Keratinocyte (primary cell): Measurements from ENCODE around the gene TWSG1. TPM values are rescaled to one million over a fixed set of nuclear protein-coding genes. Genes with fewer than 3 reads are reported as not detected.
A peak's percentile ranks its signal among the peaks of the same experiment; 100 is the strongest.

Experiments
- DNase-seq: peaks from one replicate; pipeline ENCODE4 v3.0.0-alpha.2; 2011; ENCODE audit warnings: low read depth, missing footprints, low spot score
- FAIRE-seq: peaks from 2 replicates; lab custom pipeline; 2011; peaks lifted over from hg19 to GRCh38; lab: Jason Lieb, UNC
- H2AFZ ChIP-seq: 2 replicates; pipeline ENCODE4 v1.6.0; 2012; ENCODE audit warnings: low read length, control low read depth, inconsistent platforms; ENCODE audit not compliant: control insufficient read depth
- H3K27ac ChIP-seq: 2 replicates; pipeline ENCODE4 v1.5.1; 2011; ENCODE audit warnings: low read length; ENCODE audit not compliant: control insufficient read depth, insufficient read depth
- H3K27me3 ChIP-seq: 3 replicates; pipeline ENCODE4 v1.6.0; 2011; ENCODE audit warnings: low read length; ENCODE audit not compliant: control insufficient read depth, insufficient read depth; ENCODE audit errors: extremely low read depth
- H3K36me3 ChIP-seq, 2 experiments: 2 replicates in 1 of 2; 3 replicates in 1 of 2; pipeline ENCODE4 v1.5.1; 2011; ENCODE audit warnings: low read length in 2 of 2, mild to moderate bottlenecking in 1 of 2; ENCODE audit not compliant: control insufficient read depth in 2 of 2, insufficient read depth in 2 of 2; ENCODE audit errors: extremely low read depth in 1 of 2
- H3K4me1 ChIP-seq: 3 replicates; pipeline ENCODE4 v1.5.1; 2011; ENCODE audit warnings: low read length; ENCODE audit not compliant: control insufficient read depth, insufficient read depth; ENCODE audit errors: extremely low read depth
- H3K4me2 ChIP-seq: 3 replicates; pipeline ENCODE4 v1.6.0; 2011; ENCODE audit warnings: low read depth, low read length; ENCODE audit not compliant: control insufficient read depth, insufficient read depth; ENCODE audit errors: extremely low read depth
- H3K4me3 ChIP-seq, 3 experiments: fragments of 200-600 bp in 1 of 3; sonication (generic) in 1 of 3; 2 replicates in 2 of 3; 3 replicates in 1 of 3; pipeline ENCODE4 v1.5.1; 2011 to 2016; ENCODE audit warnings: low read length in 3 of 3, mild to moderate bottlenecking in 3 of 3, control low read depth in 2 of 3, inconsistent platforms in 1 of 3, low read depth in 1 of 3, mixed read lengths in 1 of 3, mixed run types in 1 of 3, moderate library complexity in 1 of 3; ENCODE audit not compliant: control insufficient read depth in 2 of 3, insufficient read depth in 2 of 3; ENCODE audit errors: extremely low read depth in 1 of 3
- H3K79me2 ChIP-seq: 2 replicates; pipeline ENCODE4 v1.6.0; 2012; ENCODE audit warnings: low read length; ENCODE audit not compliant: control insufficient read depth, insufficient read depth
- H3K9ac ChIP-seq: 3 replicates; pipeline ENCODE4 v1.6.0; 2011; ENCODE audit warnings: low read length; ENCODE audit not compliant: control insufficient read depth, insufficient read depth; ENCODE audit errors: extremely low read depth
- H3K9me1 ChIP-seq: 3 replicates; pipeline ENCODE4 v1.6.0; 2011; ENCODE audit warnings: low read length; ENCODE audit not compliant: control insufficient read depth, insufficient read depth; ENCODE audit errors: extremely low read depth
- H3K9me3 ChIP-seq: 2 replicates; pipeline ENCODE4 v1.5.1; 2012; ENCODE audit warnings: low read depth, low read length; ENCODE audit not compliant: control insufficient read depth
- H4K20me1 ChIP-seq: 3 replicates; pipeline ENCODE4 v1.6.0; 2011; ENCODE audit warnings: low read length; ENCODE audit not compliant: control insufficient read depth, insufficient read depth; ENCODE audit errors: extremely low read depth
- CTCF ChIP-seq, 3 experiments: IDR thresholded peaks in 1 of 3; conservative IDR thresholded peaks in 1 of 3; optimal IDR thresholded peaks in 1 of 3; 2 replicates in 2 of 3; 3 replicates in 1 of 3; pipeline versions ENCODE3 to v1.5.1; 2011; ENCODE audit warnings: low read length in 3 of 3, mild to moderate bottlenecking in 3 of 3, moderate library complexity in 2 of 3, control low read depth in 1 of 3, inconsistent platforms in 1 of 3; ENCODE audit not compliant: insufficient read depth in 2 of 3; ENCODE audit errors: extremely low read depth in 1 of 3
- EZH2 ChIP-seq: IDR thresholded peaks from one replicate; pipeline ENCODE4 v1.6.1; 2012; ENCODE audit warnings: inconsistent platforms, mild to moderate bottlenecking, low read length, moderate library complexity
- dilution Hi-C: fragments of 300-500 bp; cut with MboI; formaldehyde crosslinking; loops from one replicate; pipeline ENCODE4 v1.7.0; 2020; ENCODE audit warnings: low sequenced_read_pairs; ENCODE audit not compliant: extremely low pct_ligation_motif_present
- polyA plus RNA-seq, 5 experiments: library from polyadenylated mRNA; depleted of rRNA in 3 of 5; stranded (reverse) in 3 of 5; stranded (forward) in 1 of 5; unstranded in 1 of 5; fragments of >200 nt; gene quantifications; 1 replicate in 1 of 5; 2 replicates in 3 of 5; 3 replicates in 1 of 5; pipeline versions ENCODE4 v1.2.1 to v1.2.3, GENCODE V29; 2011 to 2012; ENCODE audit warnings: missing spikeins in 2 of 5, low read depth in 1 of 5, low replicate concordance in 1 of 5

Gene TWSG1
- polyA plus RNA-seq, 1 donor (not counting 4 experiments of a cell fraction or from before 2014, with no cell fraction given), result 46.9 TPM

DNA sequence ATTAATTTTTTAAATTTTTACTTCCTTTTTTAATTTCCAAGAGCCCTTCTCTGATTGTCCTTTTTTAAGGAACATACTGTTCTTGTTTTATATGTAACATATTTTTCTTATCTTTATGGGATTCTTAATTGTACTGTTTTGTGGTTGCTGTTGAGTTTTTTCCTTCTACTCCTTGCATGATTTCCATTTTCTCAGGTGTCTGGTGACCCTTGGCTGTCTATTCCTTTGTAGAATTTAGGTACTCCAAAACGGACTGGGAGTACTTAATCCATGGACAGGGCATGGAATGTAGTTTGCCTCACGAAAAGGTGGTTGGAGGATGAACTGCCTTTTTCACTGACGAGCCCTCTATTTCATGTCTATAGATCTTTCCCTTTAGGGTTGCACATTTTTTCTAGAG, 26.6 kb downstream of the TWSG1 start:
- H3K4me1 ChIP-seq, result peaks cover 21% of the 10 kb centered on the region
- TF ChIP-seq EZH2, result no peak
- TF ChIP-seq CTCF (optimal IDR thresholded peaks at IDR 0.05 in 1 of 3, IDR thresholded peaks at IDR 0.05 in 1 of 3, conservative IDR thresholded peaks at IDR 0.05 in 1 of 3; ENCODE audit: extremely low read depth in 1 of 3, insufficient read depth in 2 of 3, low read length in 3 of 3), result no peak

DNA sequence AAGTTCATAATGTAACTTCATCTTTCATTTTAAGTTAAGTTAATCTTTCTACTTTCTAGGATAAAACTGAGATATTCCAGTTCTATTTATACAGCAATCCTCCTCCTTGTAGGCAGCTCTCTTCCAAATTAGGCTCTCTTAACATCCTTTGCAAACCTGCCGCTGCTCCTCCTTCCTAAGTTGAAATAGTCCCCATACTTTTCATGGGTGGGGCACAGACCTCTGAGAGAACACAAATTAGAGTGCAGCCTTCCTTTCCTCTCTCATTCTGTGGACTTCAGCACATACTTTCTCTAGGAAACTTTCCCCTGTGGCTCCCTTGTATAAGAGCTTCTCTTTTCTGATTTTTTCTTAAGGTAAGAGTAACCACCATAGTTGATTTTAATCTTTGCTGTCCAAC, 28.3 kb downstream of the TWSG1 start:
- H2AFZ ChIP-seq, result no peak overlapping the region
- no peak for FAIRE-seq
- H3K9me3 ChIP-seq, result no peaks in the 10 kb centered on the region
- no peaks in the 10 kb centered on the region for H4K20me1 ChIP-seq
- H3K36me3 ChIP-seq, result no peaks in the 10 kb centered on the region
- dilution Hi-C loops, result no loop called here
- H3K79me2 ChIP-seq, result no peaks in the 10 kb centered on the region
- peak overlapping the region; percentile 45 for H3K4me2 ChIP-seq
- peaks cover 24% of the 10 kb centered on the region for H3K4me1 ChIP-seq
- no peaks in the 10 kb centered on the region for H3K9me1 ChIP-seq
- H3K27me3 ChIP-seq, result no peaks in the 10 kb centered on the region
- H3K4me3 ChIP-seq, result peak overlapping the region in 1 of 3 experiments; percentile 6
- peak overlapping the region; percentile 4 for H3K27ac ChIP-seq
- TF ChIP-seq CTCF (optimal IDR thresholded peaks at IDR 0.05 in 1 of 3, IDR thresholded peaks at IDR 0.05 in 1 of 3, conservative IDR thresholded peaks at IDR 0.05 in 1 of 3; ENCODE audit: extremely low read depth in 1 of 3, insufficient read depth in 2 of 3, low read length in 3 of 3) (no peak), EZH2 (no peak)
- H3K9ac ChIP-seq, result no peak overlapping the region
- DNase-seq, result no peak

More for the DNA sequence above, 26.6 kb downstream of the TWSG1 start:
- dilution Hi-C loops, result no loop called here
- no peak for DNase-seq
- Histone ChIP-seq H4K20me1 (no peaks in the 10 kb centered on the region), H3K9me3 (no peaks in the 10 kb centered on the region), H3K79me2 (no peaks in the 10 kb centered on the region), H3K9ac (no peak overlapping the region), H3K27me3 (no peaks in the 10 kb centered on the region), H3K36me3 (no peaks in the 10 kb centered on the region), H2AFZ (no peak overlapping the region), H3K4me2 (no peak overlapping the region), H3K4me3 (no peak overlapping the region), H3K9me1 (no peaks in the 10 kb centered on the region), H3K27ac (no peak overlapping the region)
- no peak for FAIRE-seq
